DND-41 (cell line): ENCODE measurements around the gene SND1.

Experiments
- EZH2 ChIP-seq: IDR thresholded peaks from 3 replicates; pipeline ENCODE4 v1.6.1; 2012; ENCODE audit warnings: borderline replicate concordance, low read depth, mild to moderate bottlenecking, moderate library complexity, low read length, inconsistent platforms; ENCODE audit not compliant: severe bottlenecking
- TF ChIP-seq, protein P1 (sequence below): IDR thresholded peaks from 2 replicates; pipeline ENCODE4 v1.5.1; 2012; ENCODE audit warnings: borderline replicate concordance, low read length, moderate library complexity, mild to moderate bottlenecking; ENCODE audit not compliant: poor library complexity, severe bottlenecking; ENCODE audit errors: extremely low read depth

DNA sequence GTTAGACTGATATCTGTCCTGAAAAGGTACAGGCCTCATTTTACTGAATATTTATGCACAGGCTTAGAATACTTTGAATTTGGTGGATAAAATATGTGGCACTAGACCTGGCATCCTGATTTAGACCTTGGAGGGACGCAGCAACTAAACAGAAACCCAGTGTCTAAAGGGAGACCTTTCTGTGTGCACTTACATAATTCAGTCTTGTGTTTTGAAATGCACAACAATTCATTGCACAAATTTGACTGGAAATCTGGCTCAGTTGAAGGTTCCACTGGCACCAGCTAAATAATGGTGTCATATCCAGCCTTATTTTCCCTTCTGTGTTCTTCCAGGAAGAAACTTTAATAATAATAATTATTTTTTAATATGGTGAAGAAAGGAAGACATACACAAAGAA, 142.1 kb downstream of the SND1 start:
- TF ChIP-seq, protein P1, sequence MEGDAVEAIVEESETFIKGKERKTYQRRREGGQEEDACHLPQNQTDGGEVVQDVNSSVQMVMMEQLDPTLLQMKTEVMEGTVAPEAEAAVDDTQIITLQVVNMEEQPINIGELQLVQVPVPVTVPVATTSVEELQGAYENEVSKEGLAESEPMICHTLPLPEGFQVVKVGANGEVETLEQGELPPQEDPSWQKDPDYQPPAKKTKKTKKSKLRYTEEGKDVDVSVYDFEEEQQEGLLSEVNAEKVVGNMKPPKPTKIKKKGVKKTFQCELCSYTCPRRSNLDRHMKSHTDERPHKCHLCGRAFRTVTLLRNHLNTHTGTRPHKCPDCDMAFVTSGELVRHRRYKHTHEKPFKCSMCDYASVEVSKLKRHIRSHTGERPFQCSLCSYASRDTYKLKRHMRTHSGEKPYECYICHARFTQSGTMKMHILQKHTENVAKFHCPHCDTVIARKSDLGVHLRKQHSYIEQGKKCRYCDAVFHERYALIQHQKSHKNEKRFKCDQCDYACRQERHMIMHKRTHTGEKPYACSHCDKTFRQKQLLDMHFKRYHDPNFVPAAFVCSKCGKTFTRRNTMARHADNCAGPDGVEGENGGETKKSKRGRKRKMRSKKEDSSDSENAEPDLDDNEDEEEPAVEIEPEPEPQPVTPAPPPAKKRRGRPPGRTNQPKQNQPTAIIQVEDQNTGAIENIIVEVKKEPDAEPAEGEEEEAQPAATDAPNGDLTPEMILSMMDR = no peak
- TF ChIP-seq EZH2 = no peak
